T-helper 1 cell treated with Interleukin-12 subunit alpha and Interleukin-12 subunit beta and Interleukin-4 antibody, amounts not matched to agents 30 μg/mL and 1 μg/mL, for 36 hours (primary cell): Measurements from ENCODE around the gene FBXW5.

Experiments used
- H3K27ac Mint-ChIP-seq: one replicate; pipeline ENCODE4 v1.8.0; 2021; ENCODE audit warnings: mild to moderate bottlenecking, mixed read lengths
- H3K27me3 Mint-ChIP-seq: one replicate; pipeline ENCODE4 v1.8.0; 2021; ENCODE audit warnings: low read depth, mixed read lengths
- H3K36me3 Mint-ChIP-seq: one replicate; pipeline ENCODE4 v1.8.0; 2021; ENCODE audit warnings: low read depth, mixed read lengths
- H3K4me1 Mint-ChIP-seq: one replicate; pipeline ENCODE4 v1.8.0; 2021; ENCODE audit warnings: low read depth, mixed read lengths
- H3K4me3 Mint-ChIP-seq: one replicate; pipeline ENCODE4 v1.8.0; 2021; ENCODE audit warnings: mild to moderate bottlenecking, moderate library complexity, mixed read lengths
- H3K9me3 Mint-ChIP-seq: one replicate; pipeline ENCODE4 v1.8.0; 2021; ENCODE audit warnings: mixed read lengths

FBXW5 gene

GRCh38 chr9:136927343-136928271 is 16.9 kb downstream of the FBXW5 start:
- peaks cover 37% of the 10 kb centered on the region for H3K36me3 Mint-ChIP-seq
- H3K27me3 Mint-ChIP-seq, result no peaks in the 10 kb centered on the region
- H3K4me1 Mint-ChIP-seq, result peaks cover 10% of the 10 kb centered on the region
- no peaks in the 10 kb centered on the region for H3K9me3 Mint-ChIP-seq
- H3K4me3 Mint-ChIP-seq, result no peak overlapping the region
- peak overlapping the region; percentile 28 for H3K27ac Mint-ChIP-seq

- Mint-ChIP-seq H3K27ac (peak overlapping the region; percentile 52), H3K36me3 (peaks cover 34% of the 10 kb centered on the region), H3K27me3 (no peaks in the 10 kb centered on the region)
Observed at GRCh38 chr9:136926749-136927148, 17.8 kb downstream of the FBXW5 start.

GRCh38 chr9:136926154-136926704 is 18.3 kb downstream of the FBXW5 start:
- H3K36me3 Mint-ChIP-seq, result peaks cover 33% of the 10 kb centered on the region
- H3K27me3 Mint-ChIP-seq, result no peaks in the 10 kb centered on the region
- H3K4me1 Mint-ChIP-seq, result peaks cover 6% of the 10 kb centered on the region
- H3K9me3 Mint-ChIP-seq, result no peaks in the 10 kb centered on the region
- H3K4me3 Mint-ChIP-seq, result no peak overlapping the region
- peak overlapping the region; percentile 52 for H3K27ac Mint-ChIP-seq

More at GRCh38 chr9:136926749-136927148, 17.8 kb downstream of the FBXW5 start:
- H3K9me3 Mint-ChIP-seq, result no peaks in the 10 kb centered on the region
- H3K4me1 Mint-ChIP-seq, result peaks cover 6% of the 10 kb centered on the region
- H3K4me3 Mint-ChIP-seq, result no peak overlapping the region

- Mint-ChIP-seq H3K36me3 (peaks cover 34% of the 10 kb centered on the region), H3K27ac (no peak overlapping the region), H3K4me1 (peaks cover 6% of the 10 kb centered on the region), H3K9me3 (no peaks in the 10 kb centered on the region), H3K4me3 (no peak overlapping the region), H3K27me3 (no peaks in the 10 kb centered on the region)
Observed at GRCh38 chr9:136925414-136926153, 19.0 kb downstream of the FBXW5 start.

GRCh38 chr9:136923881-136924280 is 20.7 kb downstream of the FBXW5 start:
- H3K27ac Mint-ChIP-seq, result no peak overlapping the region
- peaks cover 4% of the 10 kb centered on the region for H3K4me1 Mint-ChIP-seq
- H3K9me3 Mint-ChIP-seq, result no peaks in the 10 kb centered on the region
- no peak overlapping the region for H3K4me3 Mint-ChIP-seq
- H3K36me3 Mint-ChIP-seq, result peaks cover 38% of the 10 kb centered on the region
- H3K27me3 Mint-ChIP-seq, result no peaks in the 10 kb centered on the region

GRCh38 chr9:136922540-136922939 is 22.0 kb downstream of the FBXW5 start:
- no peaks in the 10 kb centered on the region for H3K27me3 Mint-ChIP-seq
- H3K9me3 Mint-ChIP-seq, result no peaks in the 10 kb centered on the region
- no peak overlapping the region for H3K4me3 Mint-ChIP-seq
- no peak overlapping the region for H3K27ac Mint-ChIP-seq
- peaks cover 34% of the 10 kb centered on the region for H3K36me3 Mint-ChIP-seq
- peaks cover 3% of the 10 kb centered on the region for H3K4me1 Mint-ChIP-seq

GRCh38 chr9:136921718-136922117 is 22.8 kb downstream of the FBXW5 start:
- Mint-ChIP-seq H3K27ac (no peak overlapping the region), H3K9me3 (no peaks in the 10 kb centered on the region), H3K4me1 (peaks cover 3% of the 10 kb centered on the region), H3K27me3 (no peaks in the 10 kb centered on the region), H3K36me3 (peaks cover 37% of the 10 kb centered on the region), H3K4me3 (no peak overlapping the region)

- Mint-ChIP-seq H3K27me3 (no peaks in the 10 kb centered on the region), H3K36me3 (peaks cover 37% of the 10 kb centered on the region), H3K4me3 (no peak overlapping the region), H3K9me3 (no peaks in the 10 kb centered on the region), H3K4me1 (peaks cover 3% of the 10 kb centered on the region), H3K27ac (no peak overlapping the region)
Observed at GRCh38 chr9:136921307-136921706, 23.2 kb downstream of the FBXW5 start.

GRCh38 chr9:136920734-136921231 is 23.8 kb downstream of the FBXW5 start:
- no peaks in the 10 kb centered on the region for H3K9me3 Mint-ChIP-seq
- no peak overlapping the region for H3K4me3 Mint-ChIP-seq
- H3K27me3 Mint-ChIP-seq, result no peaks in the 10 kb centered on the region
- H3K27ac Mint-ChIP-seq, result no peak overlapping the region
- peaks cover 3% of the 10 kb centered on the region for H3K4me1 Mint-ChIP-seq
- H3K36me3 Mint-ChIP-seq, result peaks cover 41% of the 10 kb centered on the region

- H3K36me3 Mint-ChIP-seq, result peaks cover 47% of the 10 kb centered on the region
- H3K27me3 Mint-ChIP-seq, result no peaks in the 10 kb centered on the region
- H3K4me1 Mint-ChIP-seq, result peaks cover 3% of the 10 kb centered on the region
- no peak overlapping the region for H3K4me3 Mint-ChIP-seq
- no peak overlapping the region for H3K27ac Mint-ChIP-seq
- H3K9me3 Mint-ChIP-seq, result no peaks in the 10 kb centered on the region
Observed at GRCh38 chr9:136920069-136920468, 24.5 kb downstream of the FBXW5 start.

GRCh38 chr9:136917902-136918301 is 26.6 kb downstream of the FBXW5 start:
- Mint-ChIP-seq H3K36me3 (peaks cover 49% of the 10 kb centered on the region), H3K27ac (no peak overlapping the region)

GRCh38 chr9:136916330-136917184 is 28.0 kb downstream of the FBXW5 start:
- H3K4me1 Mint-ChIP-seq, result no peaks in the 10 kb centered on the region
- H3K27me3 Mint-ChIP-seq, result no peaks in the 10 kb centered on the region
- no peak overlapping the region for H3K27ac Mint-ChIP-seq
- H3K4me3 Mint-ChIP-seq, result no peak overlapping the region
- H3K36me3 Mint-ChIP-seq, result peaks cover 48% of the 10 kb centered on the region
- H3K9me3 Mint-ChIP-seq, result no peaks in the 10 kb centered on the region

More at GRCh38 chr9:136917902-136918301, 26.6 kb downstream of the FBXW5 start:
- H3K9me3 Mint-ChIP-seq, result no peaks in the 10 kb centered on the region
- H3K27me3 Mint-ChIP-seq, result no peaks in the 10 kb centered on the region
- H3K4me3 Mint-ChIP-seq, result no peak overlapping the region
- no peaks in the 10 kb centered on the region for H3K4me1 Mint-ChIP-seq

GRCh38 chr9:136915632-136916329 is 28.8 kb downstream of the FBXW5 start:
- Mint-ChIP-seq H3K4me1 (no peaks in the 10 kb centered on the region), H3K4me3 (no peak overlapping the region), H3K9me3 (no peaks in the 10 kb centered on the region), H3K36me3 (peaks cover 49% of the 10 kb centered on the region), H3K27me3 (no peaks in the 10 kb centered on the region), H3K27ac (no peak overlapping the region)
